Left ventricle myocardium superior (tissue), 1 donor: ENCODE data around the gene CDK6. TPM values are rescaled to one million over a fixed set of nuclear protein-coding genes. Genes with fewer than 3 reads are reported as not detected.
A peak's percentile ranks its signal among the peaks of the same experiment; 100 is the strongest.

Source experiments
- ATAC-seq: fragments of 200-7000 bp; cut with Tn5 transposase; one replicate; pipeline ENCODE4 v1.9.1; 2020; ENCODE audit warnings: mild to moderate bottlenecking, moderate library complexity
- DNase-seq: peaks from one replicate; pipeline ENCODE4 v3.0.0-alpha.2; 2020
- intact Hi-C: fragments of 100-400 bp; cut with micrococcal nuclease; formaldehyde crosslinking; loops from one replicate; pipeline ENCODE4 v1.11.0; 2022
- total RNA-seq: library from RNA; stranded (reverse); fragmentation: NEBNext Ultra II Directional; extraction: Animal tissue kit (Norgen Biotek cat#: 25700); gene quantifications from one replicate; pipeline ENCODE4 v1.2.1, GENCODE V29; 2021
- donor health status: DM: no; HTN: yes; CAD: no; lungs with severe emphysema.

The CDK6 gene
- total RNA-seq, 1 donor from 2014 or later, result 27.5 TPM

GRCh38 chr7:92704858-92705257 lies 131.5 kb downstream of the CDK6 start:
- DNase-seq, result no peak

GRCh38 chr7:92702535-92702934 lies 133.8 kb downstream of the CDK6 start:
- no peak for DNase-seq
- intact Hi-C loops, result no loop called here
- no peak for ATAC-seq

More at GRCh38 chr7:92704858-92705257, 131.5 kb downstream of the CDK6 start:
- ATAC-seq, result no peak
- intact Hi-C loops, result no loop called here

GRCh38 chr7:92699966-92700514 lies 136.3 kb downstream of the CDK6 start:
- DNase-seq, result no peak
- ATAC-seq, result no peak
- intact Hi-C loops, result loop anchor here (5.0 to 10.0 kb wide), 2 partner anchors 65 to 132 kb away; no protein-coding TSS in a partner anchor

- ATAC-seq (no peak), DNase-seq (no peak)
- intact Hi-C loops, result loop anchor here (5.0 to 10.0 kb wide), 2 partner anchors 65 to 133 kb away; no protein-coding TSS in a partner anchor
Observed at GRCh38 chr7:92699560-92699959, 136.8 kb downstream of the CDK6 start.

- ATAC-seq (peak; percentile 75), DNase-seq (peak; percentile 43)
- intact Hi-C loops, result loop anchor here (5.0 to 10.0 kb wide), 2 partner anchors 64 to 134 kb away; no protein-coding TSS in a partner anchor
Observed at GRCh38 chr7:92698237-92698841, 138.0 kb downstream of the CDK6 start.

GRCh38 chr7:92697414-92697813 lies 139.0 kb downstream of the CDK6 start:
- intact Hi-C loops, result loop anchor here (5.0 to 10.0 kb wide), 2 partner anchors 63 to 135 kb away; no protein-coding TSS in a partner anchor
- no peak for ATAC-seq

GRCh38 chr7:92697012-92697411 lies 139.4 kb downstream of the CDK6 start:
- intact Hi-C loops, result loop anchor here (5.0 to 10.0 kb wide), 2 partner anchors 62 to 135 kb away; no protein-coding TSS in a partner anchor
- DNase-seq (no peak), ATAC-seq (no peak)

More at GRCh38 chr7:92697414-92697813, 139.0 kb downstream of the CDK6 start:
- DNase-seq, result no peak

- intact Hi-C loops, result loop anchor here (5.0 to 10.0 kb wide), 2 partner anchors 62 to 136 kb away; no protein-coding TSS in a partner anchor
- no peak for ATAC-seq
- DNase-seq, result no peak
Observed at GRCh38 chr7:92696584-92696983, 139.8 kb downstream of the CDK6 start.

GRCh38 chr7:92695308-92696261 lies 140.8 kb downstream of the CDK6 start:
- DNase-seq (peak; percentile 42), ATAC-seq (peak; percentile 67)
- intact Hi-C loops, result loop anchor here (5.0 to 10.0 kb wide), 2 partner anchors 61 to 137 kb away; no protein-coding TSS in a partner anchor

- DNase-seq (no peak), ATAC-seq (no peak)
- intact Hi-C loops, result loop anchor here (10.0 kb wide), 1 partner anchor 59 kb away; no protein-coding TSS in a partner anchor
Observed at GRCh38 chr7:92694211-92694610, 142.2 kb downstream of the CDK6 start.

- no peak for ATAC-seq
- intact Hi-C loops, result loop anchor here (10.0 kb wide), 1 partner anchor 59 kb away; no protein-coding TSS in a partner anchor
- DNase-seq, result no peak
Observed at GRCh38 chr7:92693519-92693918, 142.9 kb downstream of the CDK6 start.

GRCh38 chr7:92691578-92691977 lies 144.8 kb downstream of the CDK6 start:
- no peak for DNase-seq
- intact Hi-C loops, result loop anchor here (10.0 kb wide), 1 partner anchor 57 kb away; no protein-coding TSS in a partner anchor
- no peak for ATAC-seq

- no peak for DNase-seq
- intact Hi-C loops, result no loop called here
- no peak for ATAC-seq
Observed at GRCh38 chr7:92685136-92686042, 151.0 kb downstream of the CDK6 start.

- DNase-seq (no peak), ATAC-seq (no peak)
- intact Hi-C loops, result no loop called here
Observed at GRCh38 chr7:92684274-92684673, 152.1 kb downstream of the CDK6 start.

GRCh38 chr7:92682903-92683539 lies 153.4 kb downstream of the CDK6 start:
- no peak for DNase-seq
- intact Hi-C loops, result no loop called here
- no peak for ATAC-seq

- ATAC-seq (no peak), DNase-seq (no peak)
- intact Hi-C loops, result no loop called here
Observed at GRCh38 chr7:92682330-92682729, 154.0 kb downstream of the CDK6 start.

GRCh38 chr7:92681633-92682032 lies 154.7 kb downstream of the CDK6 start:
- intact Hi-C loops, result no loop called here
- DNase-seq (no peak), ATAC-seq (no peak)

GRCh38 chr7:92680442-92680841 lies 155.9 kb downstream of the CDK6 start:
- DNase-seq (no peak), ATAC-seq (no peak)
- intact Hi-C loops, result no loop called here
